Measurements from ENCODE around the gene SLC9A7.
A peak's percentile ranks its signal among the peaks of the same experiment; 100 is the strongest.

SLC9A7 gene

DNA sequence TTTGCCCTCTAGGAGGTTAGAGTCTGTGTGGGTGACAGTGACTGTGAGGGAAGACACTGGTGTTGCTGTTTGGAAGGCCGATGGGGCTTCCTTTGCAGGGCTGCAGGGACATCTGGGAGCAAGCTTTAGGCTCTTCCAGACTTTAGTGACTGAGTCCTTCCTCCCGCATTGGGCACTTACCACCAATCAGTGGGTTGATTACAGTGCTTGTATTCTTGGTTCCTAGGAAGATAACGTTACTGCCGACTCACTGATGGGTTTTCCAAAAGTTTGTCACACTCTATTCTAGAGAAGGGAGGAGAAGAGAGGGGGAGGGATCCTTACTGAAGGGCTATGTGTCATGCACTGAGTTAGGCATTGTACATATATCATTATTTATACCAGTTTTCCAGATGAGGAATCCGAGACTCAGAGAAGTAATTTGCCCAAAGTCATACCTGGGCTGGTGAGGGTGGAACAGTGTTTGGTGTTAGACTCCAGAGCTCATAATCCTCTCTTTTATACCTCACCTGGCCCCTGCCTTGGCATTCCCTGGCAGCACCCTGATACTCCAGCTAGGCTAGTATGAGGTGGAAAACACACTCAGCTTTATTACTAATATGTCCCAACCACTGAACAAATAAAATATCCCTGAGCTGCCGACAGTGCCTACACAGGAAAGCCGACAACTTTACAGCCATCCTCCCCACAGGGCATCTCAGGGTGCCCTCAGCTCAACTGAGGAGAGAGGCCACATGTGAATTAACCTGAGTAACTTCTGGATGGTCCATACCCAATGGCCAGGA lies 181.5 kb downstream of the SLC9A7 start:
- no peak for DNase-seq (ENCODE audit: low read depth)
- TF ChIP-seq, protein P1, sequence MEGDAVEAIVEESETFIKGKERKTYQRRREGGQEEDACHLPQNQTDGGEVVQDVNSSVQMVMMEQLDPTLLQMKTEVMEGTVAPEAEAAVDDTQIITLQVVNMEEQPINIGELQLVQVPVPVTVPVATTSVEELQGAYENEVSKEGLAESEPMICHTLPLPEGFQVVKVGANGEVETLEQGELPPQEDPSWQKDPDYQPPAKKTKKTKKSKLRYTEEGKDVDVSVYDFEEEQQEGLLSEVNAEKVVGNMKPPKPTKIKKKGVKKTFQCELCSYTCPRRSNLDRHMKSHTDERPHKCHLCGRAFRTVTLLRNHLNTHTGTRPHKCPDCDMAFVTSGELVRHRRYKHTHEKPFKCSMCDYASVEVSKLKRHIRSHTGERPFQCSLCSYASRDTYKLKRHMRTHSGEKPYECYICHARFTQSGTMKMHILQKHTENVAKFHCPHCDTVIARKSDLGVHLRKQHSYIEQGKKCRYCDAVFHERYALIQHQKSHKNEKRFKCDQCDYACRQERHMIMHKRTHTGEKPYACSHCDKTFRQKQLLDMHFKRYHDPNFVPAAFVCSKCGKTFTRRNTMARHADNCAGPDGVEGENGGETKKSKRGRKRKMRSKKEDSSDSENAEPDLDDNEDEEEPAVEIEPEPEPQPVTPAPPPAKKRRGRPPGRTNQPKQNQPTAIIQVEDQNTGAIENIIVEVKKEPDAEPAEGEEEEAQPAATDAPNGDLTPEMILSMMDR (conservative IDR thresholded peaks at IDR 0.05; ENCODE audit: low read depth, low read length): no peak
- H3K4me3 ChIP-seq (ENCODE audit: low read depth, low read length): peak overlapping the region; percentile 24

DNA sequence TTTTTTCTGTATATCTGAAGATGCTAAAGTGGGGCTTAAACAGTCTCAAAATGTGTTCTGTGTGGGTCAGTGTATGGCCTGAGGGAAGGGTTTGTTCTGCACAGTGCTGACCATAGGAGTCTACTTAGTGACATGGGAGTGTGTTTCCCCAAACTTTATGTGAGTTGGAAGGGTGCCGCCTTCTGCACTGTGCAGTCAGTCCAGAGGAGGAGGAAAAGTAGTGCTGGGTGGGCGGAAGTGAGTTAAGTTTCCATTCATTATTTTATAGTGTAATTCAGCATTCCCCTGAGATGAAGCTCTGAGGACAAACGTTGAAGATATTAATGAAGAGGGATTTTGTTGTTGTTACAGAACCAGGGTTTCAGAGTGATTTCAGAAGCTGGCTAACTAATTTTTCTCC lies 182.5 kb downstream of the SLC9A7 start:
- DNase-seq (ENCODE audit: low read depth): no peak
- H3K4me3 ChIP-seq (ENCODE audit: low read depth, low read length): peak overlapping the region; percentile 63
- TF ChIP-seq, protein P1 (conservative IDR thresholded peaks at IDR 0.05; ENCODE audit: low read depth, low read length): no peak

DNA sequence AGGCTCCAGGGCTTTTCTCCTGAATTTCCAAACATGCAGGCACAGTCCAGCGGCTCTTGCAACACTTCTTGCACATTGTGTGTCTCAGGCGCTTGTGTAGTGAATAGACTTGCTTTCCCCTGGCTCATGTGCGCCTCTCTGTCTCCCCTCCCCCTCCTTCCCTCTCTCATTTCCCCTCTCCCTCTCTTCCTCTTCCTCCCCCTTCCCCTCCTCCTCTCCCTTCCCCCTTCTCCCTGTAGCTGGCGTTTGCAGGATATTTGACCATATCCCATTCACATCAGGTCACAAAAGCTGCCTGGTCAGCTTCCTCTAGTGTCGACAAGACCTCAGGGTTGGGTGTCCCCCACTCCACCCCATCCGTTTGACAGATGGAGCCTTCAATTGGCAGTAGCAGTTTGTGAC lies 182.9 kb downstream of the SLC9A7 start:
- peak overlapping the region; percentile 63 for H3K4me3 ChIP-seq (ENCODE audit: low read depth, low read length)
- DNase-seq (ENCODE audit: low read depth): peak; percentile 57
- TF ChIP-seq, protein P1 (conservative IDR thresholded peaks at IDR 0.05; ENCODE audit: low read depth, low read length): no peak

DNA sequence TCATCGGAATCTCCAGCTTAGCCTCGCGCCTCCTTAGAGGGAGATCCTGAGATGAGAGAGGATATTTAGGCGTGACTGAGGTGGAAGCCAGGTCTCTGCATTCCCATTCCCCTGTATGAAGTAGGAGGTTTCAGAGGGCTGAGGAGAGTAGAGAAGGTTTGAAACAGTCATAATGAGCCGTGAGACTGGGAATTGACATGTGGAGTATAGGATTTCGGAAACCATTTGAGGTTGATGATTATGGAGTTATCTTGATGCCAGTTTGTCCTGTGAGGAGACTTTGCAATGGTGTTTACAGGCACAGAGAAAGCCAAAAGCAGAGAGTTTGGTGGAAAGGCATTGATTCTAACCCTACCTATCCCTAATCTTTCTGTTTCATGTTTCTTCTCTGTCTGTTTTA lies 183.3 kb downstream of the SLC9A7 start:
- peak overlapping the region; percentile 63 for H3K4me3 ChIP-seq (ENCODE audit: low read depth, low read length)

DNA sequence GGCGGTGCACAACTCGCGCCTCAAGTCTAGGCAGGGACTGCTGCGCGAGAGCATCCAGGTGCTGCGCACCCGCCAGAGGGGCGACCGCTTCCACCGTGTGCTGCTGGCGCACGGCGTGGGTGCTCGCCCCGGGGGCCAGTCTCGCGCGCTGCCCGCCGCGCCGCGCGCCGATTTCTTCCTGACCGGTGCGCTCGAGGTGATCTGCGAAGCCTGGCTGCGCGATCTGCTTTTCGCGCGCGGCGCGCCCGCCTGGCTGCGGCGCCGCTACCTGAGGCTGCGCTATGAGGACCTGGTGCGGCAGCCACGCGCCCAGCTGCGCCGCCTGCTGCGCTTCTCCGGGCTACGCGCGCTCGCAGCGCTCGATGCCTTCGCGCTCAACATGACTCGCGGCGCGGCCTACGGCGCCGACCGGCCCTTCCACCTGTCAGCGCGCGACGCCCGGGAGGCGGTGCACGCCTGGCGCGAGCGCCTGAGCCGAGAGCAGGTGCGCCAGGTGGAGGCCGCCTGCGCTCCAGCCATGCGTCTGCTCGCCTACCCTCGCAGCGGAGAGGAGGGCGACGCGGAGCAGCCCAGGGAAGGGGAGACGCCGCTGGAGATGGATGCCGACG lies 184.0 kb downstream of the SLC9A7 start:
- peak overlapping the region; percentile 63 for H3K4me3 ChIP-seq (ENCODE audit: low read depth, low read length)
- TF ChIP-seq, protein P1 (conservative IDR thresholded peaks at IDR 0.05; ENCODE audit: low read depth, low read length): no peak
- peak; percentile 27 for DNase-seq (ENCODE audit: low read depth)

More for the DNA sequence above, 183.3 kb downstream of the SLC9A7 start:
- DNase-seq (ENCODE audit: low read depth): no peak
- TF ChIP-seq, protein P1 (conservative IDR thresholded peaks at IDR 0.05; ENCODE audit: low read depth, low read length): no peak

DNA sequence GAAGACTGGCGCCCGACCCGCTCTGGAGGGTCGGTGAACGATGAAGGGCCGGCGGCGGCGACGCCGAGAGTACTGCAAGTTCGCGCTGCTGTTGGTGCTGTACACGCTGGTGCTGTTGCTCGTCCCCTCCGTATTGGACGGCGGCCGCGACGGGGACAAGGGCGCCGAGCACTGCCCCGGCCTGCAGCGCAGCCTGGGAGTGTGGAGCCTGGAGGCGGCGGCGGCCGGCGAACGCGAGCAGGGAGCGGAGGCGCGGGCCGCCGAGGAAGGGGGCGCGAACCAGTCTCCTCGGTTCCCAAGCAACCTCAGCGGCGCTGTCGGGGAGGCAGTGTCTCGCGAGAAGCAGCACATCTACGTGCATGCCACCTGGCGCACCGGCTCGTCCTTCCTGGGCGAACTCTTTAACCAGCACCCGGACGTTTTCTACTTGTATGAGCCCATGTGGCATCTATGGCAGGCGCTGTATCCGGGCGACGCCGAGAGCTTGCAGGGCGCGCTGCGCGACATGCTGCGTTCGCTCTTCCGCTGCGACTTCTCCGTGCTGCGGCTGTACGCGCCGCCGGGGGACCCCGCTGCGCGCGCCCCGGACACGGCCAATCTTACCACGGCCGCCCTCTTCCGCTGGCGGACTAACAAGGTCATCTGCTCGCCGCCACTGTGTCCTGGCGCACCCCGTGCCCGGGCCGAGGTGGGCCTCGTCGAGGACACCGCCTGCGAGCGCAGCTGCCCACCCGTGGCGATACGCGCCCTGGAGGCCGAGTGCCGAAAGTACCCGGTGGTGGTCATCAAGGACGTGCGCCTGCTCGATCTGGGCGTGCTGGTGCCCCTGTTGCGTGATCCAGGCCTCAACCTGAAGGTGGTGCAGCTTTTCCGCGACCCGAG lies 184.8 kb downstream of the SLC9A7 start:
- TF ChIP-seq, protein P1 (conservative IDR thresholded peaks at IDR 0.05; ENCODE audit: low read depth, low read length): no peak
- H3K4me3 ChIP-seq (ENCODE audit: low read depth, low read length): peak overlapping the region; percentile 63
- DNase-seq (ENCODE audit: low read depth): peak; percentile 65

All from choroid plexus epithelial cell (primary cell).